H1 (cell line): ENCODE data around the gene ZFP57. TPM values are rescaled to one million over a fixed set of nuclear protein-coding genes. Genes with fewer than 3 reads are reported as not detected.

ENCODE experiments used
- CTCF ChIA-PET: fragments of 300-600 bp; sonication (Branson Sonifier 250); formaldehyde crosslinking; loops from one replicate; lab custom pipeline; 2021; ENCODE audit not compliant: partially characterized antibody; lab: Charles Lee
- POLR2A ChIA-PET: fragments of 300-600 bp; sonication (Branson Sonifier 250); formaldehyde crosslinking; loops from one replicate; lab custom pipeline; 2021; ENCODE audit warnings: inconsistent platforms; ENCODE audit not compliant: partially characterized antibody; lab: Charles Lee
- DNase-seq, 2 experiments: peaks; one replicate each; pipeline versions ENCODE4 v3.0.0 to v3.0.0-alpha.2; 2010 to 2022; ENCODE audit warnings: low spot score in 2 of 2, low read depth in 1 of 2, mixed read lengths in 1 of 2
- FAIRE-seq: peaks from 2 replicates; lab custom pipeline; 2011; peaks lifted over from hg19 to GRCh38; lab: Jason Lieb, UNC
- H2AFZ ChIP-seq: 2 replicates; pipeline ENCODE4 v1.8.1; 2012; ENCODE audit warnings: low read length, inconsistent platforms
- H2AK5ac ChIP-seq: 2 replicates; pipeline ENCODE4 v1.6.1; 2013; ENCODE audit warnings: low read depth, low read length
- H2BK120ac ChIP-seq: replicated peaks from 2 replicates; pipeline ENCODE3; 2013; ENCODE audit warnings: low read depth, low read length, inconsistent platforms
- H2BK12ac ChIP-seq: 2 replicates; pipeline ENCODE4 v1.6.1; 2013; ENCODE audit warnings: low read depth, low read length
- H2BK15ac ChIP-seq: 2 replicates; pipeline ENCODE4 v1.6.1; 2013; ENCODE audit warnings: low read length
- H2BK20ac ChIP-seq: 2 replicates; pipeline ENCODE4 v1.6.1; 2013; ENCODE audit warnings: low read length
- H2BK5ac ChIP-seq: 2 replicates; pipeline ENCODE4 v1.6.1; 2013; ENCODE audit warnings: low read depth, low read length
- H3K14ac ChIP-seq: 2 replicates; pipeline ENCODE4 v1.6.1; 2013; ENCODE audit warnings: inconsistent platforms; ENCODE audit not compliant: insufficient read length
- H3K18ac ChIP-seq: 2 replicates; pipeline ENCODE4 v1.6.1; 2013; ENCODE audit warnings: low read length; ENCODE audit errors: extremely low read depth
- H3K23ac ChIP-seq: 2 replicates; pipeline ENCODE4 v1.6.1; 2013; ENCODE audit warnings: inconsistent platforms; ENCODE audit not compliant: insufficient read length
- H3K23me2 ChIP-seq: 2 replicates; pipeline ENCODE4 v1.6.1; 2013; ENCODE audit warnings: low read depth, low read length
- H3K27ac ChIP-seq: 2 replicates; pipeline ENCODE4 v1.6.1; 2011; ENCODE audit warnings: low read depth, low read length, inconsistent platforms
- H3K27me3 ChIP-seq, 4 experiments: replicated peaks in 1 of 4; 1 replicate in 1 of 4; 2 replicates in 3 of 4; pipeline versions ENCODE4 v1.6.1 to v1.8.1; 2011 to 2013; ENCODE audit warnings: low read length in 3 of 4, mild to moderate bottlenecking in 3 of 4, inconsistent platforms in 2 of 4, mixed read lengths in 2 of 4, moderate library complexity in 1 of 4; ENCODE audit not compliant: control insufficient read depth in 3 of 4, insufficient read depth in 3 of 4; ENCODE audit errors: extremely low read depth in 1 of 4
- H3K36me3 ChIP-seq, 4 experiments: 2 replicates each; pipeline versions ENCODE4 v1.6.1 to v1.8.1; 2011 to 2013; ENCODE audit warnings: mild to moderate bottlenecking in 4 of 4, low read length in 3 of 4, moderate library complexity in 2 of 4, control low read depth in 1 of 4, inconsistent platforms in 1 of 4; ENCODE audit not compliant: insufficient read depth in 4 of 4, control insufficient read depth in 2 of 4
- H3K4ac ChIP-seq: replicated peaks from 2 replicates; pipeline ENCODE3; 2013; ENCODE audit warnings: low read length, low read depth, mixed read lengths, inconsistent platforms; ENCODE audit not compliant: insufficient read length
- H3K4me1 ChIP-seq, 4 experiments: replicated peaks in 1 of 4; 1 replicate in 1 of 4; 2 replicates in 3 of 4; pipeline versions ENCODE4 v1.6.1 to v1.8.1; 2011 to 2013; ENCODE audit warnings: low read length in 3 of 4, inconsistent platforms in 2 of 4, mixed read lengths in 1 of 4; ENCODE audit not compliant: insufficient read depth in 4 of 4, control insufficient read depth in 3 of 4
- H3K4me2 ChIP-seq, 2 experiments: 2 replicates each; pipeline versions ENCODE4 v1.6.1 to v1.8.1; 2011 to 2013; ENCODE audit warnings: low read depth in 2 of 2, low read length in 2 of 2, control low read depth in 1 of 2, inconsistent platforms in 1 of 2, mild to moderate bottlenecking in 1 of 2; ENCODE audit not compliant: insufficient read depth in 1 of 2
- H3K4me3 ChIP-seq, 4 experiments: fragments of 200-600, 300-600 bp in 1 of 4; sonication (generic), shearing (Covaris generic), sonication (Bioruptor Twin) in 1 of 4; 2 replicates each; pipeline versions ENCODE4 v1.5.1 to v1.8.1; 2011 to 2016; ENCODE audit warnings: low read length in 4 of 4, low read depth in 3 of 4, control low read depth in 2 of 4, inconsistent platforms in 2 of 4, mild to moderate bottlenecking in 2 of 4, mixed read lengths in 1 of 4, moderate library complexity in 1 of 4; ENCODE audit not compliant: insufficient read depth in 2 of 4; ENCODE audit errors: extremely low read depth in 1 of 4
- H3K56ac ChIP-seq: replicated peaks from 2 replicates; pipeline ENCODE3; 2013; ENCODE audit warnings: low read depth, mild to moderate bottlenecking, mixed read lengths, low read length, inconsistent platforms; ENCODE audit not compliant: insufficient read length
- H3K79me1 ChIP-seq: 2 replicates; pipeline ENCODE4 v1.6.1; 2013; ENCODE audit warnings: low read depth, low read length, control low read depth
- H3K79me2 ChIP-seq, 2 experiments: 2 replicates each; pipeline versions ENCODE4 v1.6.1 to v1.8.1; 2012 to 2013; ENCODE audit warnings: low read length in 2 of 2, mild to moderate bottlenecking in 2 of 2, inconsistent platforms in 1 of 2; ENCODE audit not compliant: insufficient read depth in 2 of 2, control insufficient read depth in 1 of 2
- H3K9ac ChIP-seq, 4 experiments: replicated peaks in 1 of 4; 1 replicate in 1 of 4; 2 replicates in 3 of 4; pipeline versions ENCODE4 v1.6.1 to v1.8.1; 2011 to 2013; ENCODE audit warnings: low read depth in 3 of 4, low read length in 3 of 4, control low read depth in 2 of 4, mild to moderate bottlenecking in 2 of 4, moderate library complexity in 2 of 4, inconsistent platforms in 1 of 4; ENCODE audit errors: extremely low read depth in 1 of 4
- H3K9me3 ChIP-seq, 2 experiments: 2 replicates each; pipeline versions ENCODE4 v1.6.1 to v1.8.1; 2012 to 2013; ENCODE audit warnings: mild to moderate bottlenecking in 2 of 2, moderate library complexity in 2 of 2, control low read depth in 1 of 2, inconsistent platforms in 1 of 2, low read depth in 1 of 2, low read length in 1 of 2, mixed read lengths in 1 of 2; ENCODE audit not compliant: insufficient read depth in 2 of 2
- H4K20me1 ChIP-seq, 2 experiments: replicated peaks in 1 of 2; 2 replicates each; pipeline versions ENCODE3 to v1.8.1; 2011 to 2013; ENCODE audit warnings: inconsistent platforms in 2 of 2, low read length in 2 of 2, mild to moderate bottlenecking in 1 of 2; ENCODE audit not compliant: insufficient read depth in 2 of 2, control insufficient read depth in 1 of 2
- H4K5ac ChIP-seq: 2 replicates; pipeline ENCODE4 v1.6.1; 2013; ENCODE audit warnings: low read length, low read depth, mixed read lengths, inconsistent platforms; ENCODE audit not compliant: insufficient read length
- H4K8ac ChIP-seq: 2 replicates; pipeline ENCODE4 v1.8.0; 2013; ENCODE audit warnings: mild to moderate bottlenecking, moderate library complexity, low read length, inconsistent platforms; ENCODE audit not compliant: insufficient read depth; ENCODE audit errors: extremely low read depth
- H4K91ac ChIP-seq: replicated peaks from 2 replicates; pipeline ENCODE3; 2013; ENCODE audit warnings: low read length, mixed read lengths, inconsistent platforms; ENCODE audit not compliant: insufficient read length
- CHD1 ChIP-seq: IDR thresholded peaks from 2 replicates; pipeline ENCODE4 v1.6.1; 2012; ENCODE audit warnings: low read depth, low read length, improper control_type of control experiment
- EZH2 ChIP-seq: fragments of 200-600 bp; sonication (generic); IDR thresholded peaks from 2 replicates; pipeline ENCODE4 v1.7.1; 2012; ENCODE audit warnings: low read depth, mild to moderate bottlenecking, moderate library complexity, low read length, inconsistent platforms; ENCODE audit not compliant: severe bottlenecking
- GTF2F1 ChIP-seq: IDR thresholded peaks from 2 replicates; pipeline ENCODE4 v1.6.1; 2012; ENCODE audit warnings: low read depth, low read length, improper control_type of control experiment, borderline replicate concordance
- KDM1A ChIP-seq: fragments of 200-600, 300-600 bp; sonication (generic); IDR thresholded peaks from 2 replicates; pipeline ENCODE4 v1.7.1; 2016; ENCODE audit warnings: mild to moderate bottlenecking, low read length, borderline replicate concordance
- NRF1 ChIP-seq: IDR thresholded peaks from 2 replicates; pipeline ENCODE4 v1.6.1; 2011; ENCODE audit warnings: mild to moderate bottlenecking, low read depth, low read length, improper control_type of control experiment
- RBBP5 ChIP-seq: IDR thresholded peaks from 2 replicates; pipeline ENCODE4 v1.7.1; 2012; ENCODE audit warnings: low read depth, mild to moderate bottlenecking, inconsistent platforms, low read length, moderate library complexity, borderline replicate concordance
- SIX5 ChIP-seq: IDR thresholded peaks from 2 replicates; pipeline ENCODE4 v1.6.1; 2011; ENCODE audit warnings: mild to moderate bottlenecking, low read depth, low read length
- SP4 ChIP-seq: IDR thresholded peaks from 2 replicates; pipeline ENCODE4 v1.6.1; 2012; ENCODE audit warnings: low read length, inconsistent platforms
- WGBS, 2 experiments: shearing (Covaris generic) in 1 of 2; methylation state at CpG; one replicate each; pipeline versions ENCODE4 v1.1.6 to v1.1.7; 2013 to 2015; ENCODE audit warnings: low lambda C conversion rate in 2 of 2, mixed read lengths in 2 of 2, inconsistent platforms in 1 of 2, low coverage in 1 of 2, missing lambda C conversion rate in 1 of 2; ENCODE audit not compliant: insufficient replicate concordance in 2 of 2, insufficient coverage in 1 of 2, insufficient read length in 1 of 2; ENCODE audit errors: extremely low coverage in 1 of 2, missing lambda C conversion rate in 1 of 2; 5-methylcytosine and 5-hydroxymethylcytosine counted together
- polyA plus RNA-seq, 7 experiments: library from polyadenylated mRNA; depleted of rRNA in 3 of 7; stranded (reverse) in 5 of 7; unstranded in 2 of 7; fragments of >200 nt in 5 of 7; fragments of 200-250 nt in 2 of 7; gene quantifications; 1 replicate in 5 of 7; 2 replicates in 1 of 7; 4 replicates in 1 of 7; pipeline versions ENCODE4 v1.2.1 to v1.2.3, GENCODE V29; 2011 to 2013; ENCODE audit warnings: missing spikeins in 2 of 7, mixed read lengths in 2 of 7
- total RNA-seq: library from RNA; stranded (reverse); fragmentation: NEBNext Ultra II Directional; extraction: Animal tissue kit (Norgen Biotek cat#: 25700); gene quantifications from 2 replicates; pipeline ENCODE4 v1.2.1, GENCODE V29; 2021
- TF ChIP-seq, protein P1 (sequence below): IDR thresholded peaks from 2 replicates; pipeline ENCODE4 v1.6.1; 2012; ENCODE audit warnings: inconsistent platforms

The ZFP57 gene
- total and polyA plus RNA-seq, 2 of the 8 experiments (the other 6 are each of a cell fraction or from before 2014, with no cell fraction given): 0.85 to 1.2 TPM

- no peak for FAIRE-seq
- no peak overlapping the region for H3K27ac ChIP-seq
- H3K4me2 ChIP-seq: no peak overlapping the region
- no peak overlapping the region for H3K18ac ChIP-seq
- H2AK5ac ChIP-seq: no peak overlapping the region
- no peaks in the 10 kb centered on the region for H3K23me2 ChIP-seq
- no peak overlapping the region for H4K91ac ChIP-seq
- no peaks in the 10 kb centered on the region for H3K36me3 ChIP-seq
- H3K56ac ChIP-seq: no peak overlapping the region
- H3K9ac ChIP-seq: no peak overlapping the region
- H2BK120ac ChIP-seq: no peak overlapping the region
- no peak overlapping the region for H3K23ac ChIP-seq
- H2BK15ac ChIP-seq: no peak overlapping the region
- no peaks in the 10 kb centered on the region for H3K79me1 ChIP-seq
- no peak overlapping the region for H4K8ac ChIP-seq
- no peaks in the 10 kb centered on the region for H3K9me3 ChIP-seq
- TF ChIP-seq, protein P1, sequence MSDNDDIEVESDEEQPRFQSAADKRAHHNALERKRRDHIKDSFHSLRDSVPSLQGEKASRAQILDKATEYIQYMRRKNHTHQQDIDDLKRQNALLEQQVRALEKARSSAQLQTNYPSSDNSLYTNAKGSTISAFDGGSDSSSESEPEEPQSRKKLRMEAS: no peak
- TF ChIP-seq KDM1A: no peak
- no peak for TF ChIP-seq RBBP5
- no peak for TF ChIP-seq GTF2F1
- no peak for TF ChIP-seq SIX5
- no peak for TF ChIP-seq SP4
- no peak for TF ChIP-seq EZH2
- TF ChIP-seq NRF1: no peak
- TF ChIP-seq CHD1: no peak
- TF ChIP-seq, all 59 proteins: peak for 0
- WGBS, 2 experiments: 84% methylated on average over 4 of the region's 4 CpGs; no CpG with 5 or more reads in 1 of the 2 experiments
- Histone ChIP-seq H3K4me3 (no peak overlapping the region), H3K4ac (no peak overlapping the region), H3K27me3 (no peaks in the 10 kb centered on the region), H3K4me1 (no peaks in the 10 kb centered on the region), H2AFZ (no peak overlapping the region), H2BK20ac (no peak overlapping the region), H2BK12ac (no peak overlapping the region), H2BK5ac (no peak overlapping the region), H3K14ac (no peak overlapping the region), H4K20me1 (no peaks in the 10 kb centered on the region), H4K5ac (no peak overlapping the region), H3K79me2 (no peaks in the 10 kb centered on the region)
- POLR2A ChIA-PET: no interaction called here
- no peak for DNase-seq
- CTCF ChIA-PET: interaction anchor here (1.2 to 3.4 kb wide), 6 partner anchors 10 to 128 kb away, joined by 3 to 18 read pairs (median 12); no protein-coding TSS in a partner anchor
Observed at GRCh38 chr6:29709188-29709587, 28.2 kb upstream of the ZFP57 start.
